Measurements from ENCODE around the gene SREBF1. TPM values are rescaled to one million over a fixed set of nuclear protein-coding genes. Genes with fewer than 3 reads are reported as not detected.

The SREBF1 gene
- total RNA-seq, 1 donor from 2014 or later, result 175 TPM

DNA sequence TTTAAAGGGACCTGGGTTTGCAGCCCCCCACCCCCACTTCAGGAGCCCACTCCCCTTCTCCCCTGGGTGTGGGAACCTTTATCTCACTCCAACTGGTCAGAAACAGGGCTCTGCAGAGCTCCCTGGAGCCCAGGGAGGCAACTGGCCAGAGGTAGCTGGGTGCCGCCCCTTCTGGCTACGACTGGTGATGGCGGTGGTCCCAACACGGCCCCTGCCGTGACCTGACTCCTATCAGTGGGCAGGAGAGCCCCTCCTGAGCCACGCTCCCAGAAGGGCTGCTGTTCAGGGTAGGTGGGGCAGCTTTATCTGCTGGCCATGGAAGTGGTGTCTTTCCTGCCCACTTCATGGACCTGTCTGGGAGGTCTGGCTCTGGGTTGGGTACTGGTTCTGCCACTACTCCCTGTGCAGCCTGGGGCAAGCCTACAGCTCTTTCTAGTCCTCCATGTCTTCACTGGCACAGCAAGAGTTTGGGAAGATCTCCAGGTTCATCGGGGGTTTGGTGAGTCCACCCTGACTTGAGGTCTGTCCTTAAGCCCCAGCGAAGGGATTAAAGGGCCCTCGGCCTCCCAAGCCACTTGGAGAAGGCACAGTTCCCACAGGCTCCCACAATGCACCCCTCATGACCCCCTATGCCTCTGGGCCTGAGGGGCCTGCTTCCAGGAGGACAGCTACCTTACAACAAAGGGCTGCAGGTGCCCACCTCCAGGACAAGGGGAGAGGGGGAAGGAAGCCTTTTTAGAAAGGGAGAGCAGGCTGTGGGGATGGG is 5.5 kb upstream of the SREBF1 start:
- intact Hi-C loops (cut with micrococcal nuclease), result no loop called here

DNA sequence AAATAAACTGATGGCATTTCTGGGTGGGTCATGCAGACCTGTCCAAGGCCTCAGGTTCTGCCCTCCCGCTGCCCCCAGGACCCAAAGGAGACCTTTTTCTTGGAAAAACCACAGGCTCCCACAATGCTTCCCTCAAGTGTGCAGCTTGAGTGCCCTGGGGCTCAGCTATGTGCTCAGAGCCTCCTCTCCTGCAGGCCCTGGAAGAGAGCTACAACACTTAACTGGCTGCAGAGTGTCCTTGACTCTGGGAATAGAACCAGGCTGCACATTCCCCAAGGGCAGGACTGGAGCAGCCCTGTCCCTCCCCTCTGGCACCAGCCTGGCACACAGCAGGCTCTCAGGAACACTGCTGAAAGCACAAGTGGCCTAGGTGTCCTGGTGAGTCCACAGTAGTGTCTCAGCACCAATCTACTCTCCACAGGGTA is 4.8 kb upstream of the SREBF1 start:
- intact Hi-C loops (cut with micrococcal nuclease), result loop anchor here (1.0 kb wide), 1 partner anchor 8 kb away; no protein-coding TSS in a partner anchor

DNA sequence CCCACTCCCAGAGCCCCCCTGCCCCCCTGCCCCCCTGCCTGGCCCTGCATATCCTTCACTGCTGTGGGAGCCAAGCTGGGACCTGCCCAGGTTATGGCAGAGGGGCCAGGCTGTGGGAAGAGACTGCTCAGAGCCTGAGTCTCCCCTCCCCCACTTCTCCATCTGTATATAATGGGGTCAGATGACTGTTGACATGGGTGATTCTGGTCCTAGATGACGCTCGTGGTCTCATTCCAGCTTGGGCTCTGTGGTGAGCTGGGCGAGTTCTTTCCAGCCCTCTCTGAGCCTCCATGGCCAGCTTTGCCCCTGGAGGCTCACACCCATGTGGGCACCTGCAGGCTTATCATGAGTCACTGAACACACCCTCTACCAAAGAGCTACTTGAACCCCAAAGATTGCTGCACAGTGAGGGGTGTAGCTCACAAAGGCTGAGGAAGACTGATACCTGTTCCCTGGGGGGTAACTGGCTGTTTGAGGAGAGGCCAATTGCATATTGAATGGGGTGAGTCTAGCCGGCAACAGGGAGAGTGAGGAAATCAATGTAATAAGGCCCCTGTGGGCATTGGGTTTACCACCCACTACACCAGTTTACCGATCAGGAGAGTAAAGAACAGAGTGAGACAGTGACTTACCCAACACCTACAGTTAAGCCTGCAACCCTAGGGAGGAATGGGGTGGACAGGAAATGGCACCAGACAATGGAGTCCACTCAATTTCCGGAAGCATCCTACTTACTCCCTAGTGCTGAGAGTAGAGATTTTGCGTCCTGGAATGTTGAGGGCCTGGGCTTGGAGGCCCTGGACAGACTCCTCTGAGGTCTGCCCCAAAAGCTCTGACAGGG is 4.2 kb upstream of the SREBF1 start:
- intact Hi-C loops (cut with micrococcal nuclease), result loop anchor here (1.0 kb wide), 1 partner anchor 8 kb away; no protein-coding TSS in a partner anchor

DNA sequence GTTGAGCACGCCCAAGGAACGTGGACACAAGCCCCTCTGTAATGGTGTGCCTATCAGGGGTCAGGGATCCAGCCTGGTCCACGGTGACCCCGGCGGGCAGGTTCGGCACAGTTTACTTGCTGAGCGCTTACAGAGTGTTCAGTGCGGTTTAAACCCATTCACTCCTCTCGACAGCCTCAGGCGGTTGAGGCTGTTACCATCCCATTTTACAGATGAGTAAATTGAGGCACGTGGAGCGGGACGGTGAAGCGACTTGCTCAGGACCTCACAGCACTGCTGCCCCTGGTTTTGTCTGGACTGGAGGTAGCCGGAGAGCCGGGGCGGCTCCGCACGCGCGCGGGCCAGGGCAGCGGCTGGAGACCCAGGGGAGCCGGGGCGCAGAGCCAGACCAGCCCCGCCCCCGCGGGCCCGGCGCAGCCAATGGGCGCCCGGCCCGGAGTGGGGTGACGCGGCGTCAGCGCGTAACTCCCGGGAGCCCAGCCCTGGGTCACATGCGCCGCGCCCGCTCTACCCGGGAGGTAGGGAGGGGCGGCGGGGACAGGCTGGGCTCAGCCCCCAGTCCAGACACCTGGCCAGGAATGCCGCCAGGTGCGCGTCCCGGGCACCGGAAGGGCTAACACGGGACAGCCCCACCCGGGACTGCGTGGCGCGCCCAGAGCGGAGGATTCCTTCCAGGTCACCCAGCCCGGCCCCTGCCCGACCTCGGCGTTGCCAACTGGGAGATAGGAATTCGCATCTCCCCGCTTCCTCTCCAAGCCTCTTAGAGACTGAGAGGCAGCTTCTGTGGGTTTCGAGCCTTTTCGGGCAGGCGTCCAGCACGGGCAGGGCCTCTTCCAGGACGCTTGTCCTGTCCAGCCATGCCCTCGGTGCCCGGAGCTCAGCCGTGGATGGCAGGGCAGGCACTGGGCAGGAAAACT is 3.3 kb upstream of the SREBF1 start:
- intact Hi-C loops (cut with micrococcal nuclease), result loop anchor here (5.0 kb wide), 2 partner anchors 88 to 158 kb away; partner anchors contain the start of gene RAI1

DNA sequence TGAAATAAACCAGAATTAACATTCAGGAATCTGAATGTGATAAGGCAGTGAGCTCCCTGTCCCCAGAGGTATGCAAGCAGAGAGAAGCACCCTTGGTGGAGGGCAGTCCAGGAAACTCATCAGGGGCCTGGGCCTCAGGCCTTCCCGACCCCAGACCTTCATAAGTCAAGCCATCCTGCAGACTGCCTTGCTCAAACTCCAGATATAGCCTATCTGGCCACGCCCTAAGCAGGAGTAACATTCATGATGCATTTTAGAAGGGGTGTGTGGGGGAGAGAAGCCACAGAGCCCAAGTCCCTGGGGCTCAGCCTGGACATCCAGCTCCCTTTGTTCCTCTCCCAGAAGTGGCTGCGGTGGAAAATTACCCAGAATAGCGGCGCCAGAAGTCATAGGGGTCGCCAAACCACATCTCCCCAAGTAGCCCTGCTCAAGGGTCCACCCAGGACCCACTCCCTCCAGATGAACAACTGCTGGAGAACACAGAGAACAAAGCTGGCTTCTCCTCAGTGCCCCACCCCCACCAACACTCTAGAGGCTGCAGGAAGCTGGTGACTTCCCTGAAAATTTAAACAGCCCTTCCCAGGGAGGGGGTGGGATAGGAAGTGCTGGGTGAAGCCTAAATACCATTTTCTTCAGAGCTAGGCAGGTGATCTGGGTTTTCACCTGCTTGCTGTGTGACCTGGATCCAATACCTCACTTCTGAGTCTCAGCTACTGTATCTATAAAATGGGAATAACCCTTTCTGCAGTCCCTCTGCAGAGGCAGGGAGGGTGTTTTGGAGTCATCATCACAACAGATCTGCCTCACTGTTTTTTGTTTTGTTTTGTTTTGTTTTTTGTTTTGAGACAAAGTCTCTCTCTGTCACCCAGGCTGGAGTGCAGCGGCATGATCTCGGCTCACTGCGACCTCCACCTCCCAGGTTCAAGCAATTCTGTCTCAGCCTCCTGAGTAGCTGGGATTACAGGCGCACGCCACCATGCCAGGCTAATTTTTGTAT is 1.5 kb upstream of the SREBF1 start:
- intact Hi-C loops (cut with micrococcal nuclease), result loop anchor here (5.0 kb wide), 2 partner anchors 86 to 156 kb away; partner anchors contain the start of gene RAI1

DNA sequence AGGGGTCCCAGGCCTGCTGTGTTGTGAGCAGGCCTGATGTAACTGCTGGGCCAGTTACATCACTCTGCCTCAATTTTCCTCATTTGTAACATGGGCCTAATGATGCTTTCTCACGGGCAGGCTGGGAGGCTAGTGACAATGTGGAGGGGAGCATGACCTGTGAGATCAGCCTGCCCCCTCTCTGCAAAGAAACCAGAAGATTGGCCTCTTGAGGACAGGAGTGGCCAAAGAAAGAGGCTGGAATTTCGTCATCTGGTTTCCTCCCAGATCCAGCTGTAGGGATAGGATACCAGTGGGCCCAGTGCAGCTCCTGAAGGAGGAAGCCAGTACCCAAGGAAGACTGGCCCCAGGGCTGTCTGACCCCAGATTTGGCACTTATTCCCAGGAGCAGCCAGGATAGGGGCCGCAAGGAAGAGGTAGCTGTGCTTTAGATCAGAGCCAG is 615 bp upstream of the SREBF1 start:
- intact Hi-C loops (cut with micrococcal nuclease), result loop anchor here (5.0 kb wide), 2 partner anchors 85 to 155 kb away; partner anchors contain the start of gene RAI1

DNA sequence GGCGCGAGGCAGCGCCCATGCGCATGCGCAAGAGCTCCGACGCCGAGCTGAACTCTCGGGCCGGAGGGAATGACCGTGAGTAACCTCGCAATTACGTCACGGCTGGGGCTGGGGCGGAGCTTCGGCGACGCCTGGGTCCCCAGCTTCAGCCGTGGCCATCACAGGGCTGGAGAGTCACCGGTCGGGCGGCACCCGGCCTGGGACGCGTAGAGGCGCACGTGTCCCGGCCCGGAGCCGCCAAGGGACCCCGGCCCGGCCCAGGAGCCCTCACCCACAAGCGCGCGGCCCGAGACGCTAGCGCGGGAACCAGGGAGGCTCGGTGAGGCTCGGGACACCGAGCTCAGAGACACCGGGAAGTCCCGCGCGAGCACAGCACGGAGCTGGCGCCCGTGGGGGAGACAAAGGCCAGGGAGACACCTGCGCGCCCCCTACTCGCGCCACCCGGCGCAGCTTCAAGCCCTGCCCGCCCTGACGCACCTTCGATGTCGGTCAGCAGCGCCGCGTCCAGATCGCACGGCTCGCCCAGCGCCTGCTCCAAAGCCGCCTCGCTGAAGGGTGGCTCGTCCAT is 452 bp downstream of the SREBF1 start:
- intact Hi-C loops (cut with micrococcal nuclease), result loop anchor here (1.0 to 5.0 kb wide), 4 partner anchors 13 to 154 kb away; partner anchors contain the start of gene RAI1

DNA sequence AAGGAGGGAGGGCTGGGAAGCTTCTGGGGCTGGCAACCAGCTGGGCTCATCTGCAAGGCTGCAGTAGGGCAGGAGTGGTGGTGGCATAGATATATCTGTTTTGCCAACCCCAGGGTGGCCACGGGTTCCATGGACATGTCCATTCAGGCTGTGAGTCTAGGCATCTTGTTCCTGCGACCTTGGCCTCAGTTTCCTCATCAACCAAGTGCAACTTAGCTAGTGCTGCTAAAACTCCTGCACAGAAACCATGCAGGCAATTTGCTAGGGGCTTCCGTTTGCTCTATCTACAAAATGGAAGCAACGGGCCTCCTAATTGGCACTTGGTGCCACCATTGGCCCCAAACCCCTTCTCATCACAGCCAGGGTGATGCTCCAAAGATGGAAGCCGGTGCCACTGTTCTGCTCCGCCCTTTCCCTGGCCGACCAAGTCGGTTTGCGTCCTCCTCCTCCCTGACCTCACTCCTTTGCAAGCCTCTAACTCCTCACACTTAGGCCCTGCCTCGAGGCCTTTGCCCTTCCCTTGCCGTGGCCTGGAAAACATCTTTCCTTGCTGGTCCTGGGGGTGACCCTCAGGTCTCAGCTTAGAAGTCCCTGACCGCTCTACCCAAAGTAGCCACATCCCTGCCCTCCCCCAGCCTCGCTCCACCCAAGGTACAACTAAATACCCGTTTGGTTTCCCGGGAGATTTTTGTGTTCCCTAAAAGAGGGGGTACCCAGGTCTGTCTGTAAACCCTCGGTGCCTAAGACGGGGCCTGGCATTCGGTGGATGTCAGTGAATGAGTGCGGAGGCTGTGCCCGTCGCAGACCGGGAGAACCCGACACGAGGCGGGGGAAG is 1.2 kb downstream of the SREBF1 start:
- intact Hi-C loops (cut with micrococcal nuclease), result loop anchor here (1.0 to 5.0 kb wide), 4 partner anchors 12 to 153 kb away; partner anchors contain the start of gene RAI1

DNA sequence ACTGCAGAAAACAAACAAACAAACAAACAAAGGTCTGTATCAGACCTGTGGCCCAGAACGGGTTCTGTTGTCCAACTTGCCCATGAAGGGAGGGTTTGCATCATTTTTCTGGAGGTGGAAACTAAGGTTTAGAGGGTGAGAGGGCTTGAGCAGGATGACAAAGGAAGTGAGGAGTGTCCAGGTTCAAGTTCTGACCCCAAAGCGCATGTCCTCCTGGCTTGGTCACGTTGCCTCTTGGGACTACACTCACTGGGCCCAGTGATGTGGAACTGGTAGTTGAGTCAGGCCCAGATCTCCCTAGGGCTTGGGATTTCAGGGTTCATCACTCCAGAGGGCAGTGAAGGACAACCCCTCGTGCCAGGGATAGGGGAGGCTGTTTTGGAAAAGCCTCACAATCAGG is 1.8 kb downstream of the SREBF1 start:
- intact Hi-C loops (cut with micrococcal nuclease), result loop anchor here (5.0 kb wide), 2 partner anchors 83 to 153 kb away; partner anchors contain the start of gene RAI1

DNA sequence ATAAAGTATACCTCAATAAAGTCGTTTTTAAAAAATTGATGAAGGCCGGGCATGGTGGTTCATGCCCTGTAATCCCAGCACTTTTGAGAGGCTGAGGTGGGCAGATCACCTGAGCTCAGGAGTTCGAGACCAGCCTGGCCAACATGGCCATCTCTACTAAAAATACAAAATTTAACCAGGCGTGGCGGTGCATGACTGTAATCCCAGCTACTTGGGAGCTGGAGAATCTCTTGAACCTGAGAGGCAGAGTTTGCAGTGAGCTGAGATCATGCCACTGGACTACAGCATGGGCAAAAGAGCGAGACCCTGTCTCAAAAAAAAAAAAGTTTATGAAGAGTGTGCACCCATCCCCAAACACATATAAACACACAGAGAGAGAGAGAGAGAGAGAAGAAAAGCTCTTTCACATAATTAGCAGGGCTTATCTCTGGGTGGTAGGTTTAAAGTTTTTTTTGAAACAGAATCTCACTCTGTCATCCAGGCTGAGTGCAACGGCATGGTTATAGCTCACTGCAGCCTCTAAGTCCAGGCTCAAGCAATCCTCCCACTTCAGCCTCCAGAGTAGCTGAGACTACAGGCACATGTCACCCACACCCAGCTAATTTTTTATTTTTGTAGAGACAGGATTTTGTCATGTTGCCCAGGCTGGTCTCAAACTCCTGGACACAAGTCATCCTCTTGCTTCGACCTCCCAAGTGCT is 3.0 kb downstream of the SREBF1 start:
- intact Hi-C loops (cut with micrococcal nuclease), result no loop called here

DNA sequence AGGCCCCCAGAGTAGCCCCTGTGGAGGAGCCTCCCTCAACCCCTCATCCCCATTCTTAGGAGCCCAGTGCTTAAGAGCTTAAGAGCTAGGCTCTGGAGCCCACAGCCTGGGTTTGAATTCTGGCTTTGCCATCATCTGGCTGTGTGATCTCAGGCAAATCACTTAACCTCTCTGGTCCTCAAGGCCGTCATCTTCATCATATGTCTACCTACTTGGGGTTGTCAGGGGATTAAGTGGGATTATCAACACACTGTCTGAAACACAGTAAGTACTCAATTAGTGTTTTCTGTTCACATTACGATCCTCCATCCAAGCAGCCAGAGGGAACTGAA is 4.8 kb downstream of the SREBF1 start:
- intact Hi-C loops (cut with micrococcal nuclease), result no loop called here

DNA sequence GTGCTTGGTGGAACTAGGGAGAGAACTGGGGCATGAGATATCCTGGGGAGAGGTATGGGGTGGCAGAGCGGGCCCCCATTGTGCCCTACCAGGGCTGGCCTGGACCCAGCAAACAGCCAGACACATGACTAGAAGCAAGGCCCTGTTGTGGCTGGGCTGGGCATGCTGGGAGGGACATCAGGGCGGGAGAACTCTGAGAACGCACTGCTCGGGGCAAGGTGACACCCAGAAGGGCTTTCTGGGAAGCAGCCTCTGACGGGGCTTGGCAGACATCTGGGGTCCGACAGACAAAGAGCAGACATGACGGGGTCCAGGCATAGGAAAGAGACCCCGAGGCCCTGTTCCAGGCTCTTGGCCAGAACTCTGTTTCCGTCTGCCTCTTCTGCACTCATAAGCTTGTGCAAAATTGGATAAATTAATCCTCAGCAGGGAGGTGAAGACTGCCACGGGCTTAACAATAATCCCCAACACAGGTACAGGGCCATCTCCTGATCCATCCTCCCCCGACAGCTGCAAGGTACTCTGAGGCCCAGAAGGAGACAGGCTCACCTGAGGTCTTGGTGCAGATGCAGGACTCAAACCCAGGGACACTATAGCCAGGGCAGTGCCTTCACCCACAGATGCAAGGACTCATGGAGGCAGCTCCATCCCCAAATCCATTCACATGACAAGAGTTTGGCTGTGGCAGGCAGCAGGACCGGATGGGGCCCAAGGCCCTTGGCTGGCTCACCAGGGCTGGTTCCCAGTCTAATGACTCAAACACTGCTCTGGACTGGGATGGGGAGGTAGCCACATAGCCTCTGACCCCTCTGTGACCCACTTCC is 5.4 kb downstream of the SREBF1 start:
- intact Hi-C loops (cut with micrococcal nuclease), result no loop called here

DNA sequence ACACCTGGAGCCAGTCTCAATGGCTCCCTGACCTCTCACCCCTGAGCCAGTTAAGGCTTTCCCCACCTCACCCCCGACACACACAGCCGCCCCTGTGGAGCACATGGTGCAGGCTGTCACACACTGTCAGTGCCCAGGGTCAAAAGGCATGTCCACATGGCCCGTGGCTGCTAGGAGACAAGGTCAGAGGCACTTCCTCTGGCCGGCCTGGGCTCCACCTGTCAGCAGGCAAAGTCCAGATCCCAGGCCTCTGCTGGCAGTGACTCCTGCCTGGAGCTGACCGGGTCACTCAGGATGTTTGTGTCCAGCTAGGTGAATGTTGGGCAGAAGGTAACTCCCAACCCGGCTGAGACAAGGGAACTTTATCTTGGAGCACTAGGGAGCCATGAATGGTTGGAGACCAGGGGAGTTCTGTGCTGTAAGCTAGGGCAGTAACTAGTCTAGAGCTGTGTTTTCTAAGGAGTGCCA is 6.0 kb downstream of the SREBF1 start:
- intact Hi-C loops (cut with micrococcal nuclease), result no loop called here

DNA sequence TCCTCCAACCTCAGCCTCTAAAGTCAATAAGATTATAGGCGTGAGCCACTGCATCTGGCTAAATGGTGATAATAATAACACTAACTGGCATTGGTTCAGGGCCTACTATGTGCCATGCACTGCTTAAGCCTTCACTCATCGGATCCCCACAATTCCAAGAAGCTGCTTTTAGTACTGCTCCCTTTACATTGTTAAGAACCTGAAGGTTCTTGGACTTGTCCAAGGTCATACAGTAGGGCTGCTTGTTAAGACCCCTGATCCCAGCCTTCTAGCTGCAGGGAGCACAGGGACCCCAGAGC is 6.6 kb downstream of the SREBF1 start:
- intact Hi-C loops (cut with micrococcal nuclease), result no loop called here

DNA sequence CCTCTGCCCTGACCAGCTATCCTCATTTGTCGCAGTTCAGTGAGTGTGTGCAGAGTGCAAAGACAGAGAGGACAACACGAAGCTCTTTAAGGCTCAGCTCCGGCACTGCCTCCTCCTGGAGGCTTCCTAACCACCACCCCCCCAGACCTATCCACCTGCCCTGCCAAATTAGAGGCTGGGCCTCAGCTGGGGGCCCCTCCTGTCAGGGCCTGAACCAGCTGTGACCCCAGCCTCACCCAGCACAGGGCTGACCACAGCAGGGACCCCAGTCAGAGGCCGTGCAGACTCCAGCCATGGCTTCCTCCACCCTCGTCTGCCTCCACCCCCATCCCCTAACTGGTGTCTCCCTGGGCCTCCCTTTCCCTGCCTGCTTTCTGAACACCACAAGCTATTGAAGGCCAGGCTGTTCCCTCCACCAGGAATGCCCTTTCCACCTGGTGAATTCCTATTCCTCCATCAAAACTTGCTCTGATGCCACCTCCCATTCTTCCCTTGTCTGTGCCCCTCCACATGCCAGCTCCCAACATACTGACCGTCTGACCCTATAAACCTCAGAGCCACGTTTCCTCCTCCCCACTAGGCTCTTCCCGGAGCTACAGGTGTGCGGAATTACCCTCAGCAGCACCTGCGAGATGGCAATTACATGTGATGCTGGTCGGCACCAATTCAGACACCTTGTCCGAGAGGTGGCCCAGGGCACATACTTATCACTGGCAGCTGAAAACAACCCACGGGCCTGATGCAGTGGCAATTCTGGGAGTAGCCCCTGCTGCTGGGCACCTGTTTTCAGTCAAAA is 8.8 kb downstream of the SREBF1 start:
- intact Hi-C loops (cut with micrococcal nuclease), result loop anchor here (10.0 kb wide), 1 partner anchor 357 kb away; the partner anchor contains the start of gene ALKBH5
